K562 (cell line): ENCODE results near the gene P2RY6. TPM values are rescaled to one million over a fixed set of nuclear protein-coding genes. Genes with fewer than 3 reads are reported as not detected.

Source experiments
- ATAC-seq: fragments of 200-7000 bp; cut with Tn5 transposase; 3 replicates; pipeline ENCODE4 v1.9.1; 2020; ENCODE audit warnings: moderate library complexity
- BruUV-seq: library from RNA; stranded (reverse); fragments of 400-500 nt; replicated peaks from 2 replicates; lab custom pipeline; 2021; lab: Mats Ljungman, UMichigan
- CTCF ChIA-PET: fragments of 300-600 bp; formaldehyde crosslinking; extraction: SDS; loops from one replicate; lab custom pipeline; 2021; ENCODE audit warnings: low intra/inter-chr PET ratio; lab: Yijun Ruan, JAX
- POLR2A ChIA-PET: fragments of 300-600, 350-650 bp; sonication (Branson Sonifier 250); formaldehyde crosslinking; extraction: SDS; loops from one replicate; lab custom pipeline; 2021; ENCODE audit warnings: antibody characterized with exemption, inconsistent platforms; lab: Yijun Ruan, JAX
- DNase-seq, 4 experiments: peaks; one replicate each; pipeline versions ENCODE4 v3.0.0 to v3.0.0-alpha.2; 2011 to 2018; ENCODE audit warnings: low spot score in 3 of 4, mixed read lengths in 3 of 4; ENCODE audit errors: extremely low read depth in 1 of 4
- FAIRE-seq: peaks from 2 replicates; lab custom pipeline; 2011; peaks lifted over from hg19 to GRCh38; lab: Jason Lieb, UNC
- H2AFZ ChIP-seq: 2 replicates; pipeline ENCODE4 v1.6.0; 2011; ENCODE audit warnings: low read depth, low read length, control low read depth, inconsistent platforms
- H3K27ac ChIP-seq: fragments of 200-600 bp; 3 replicates; pipeline ENCODE4 v1.8.0; 2011; ENCODE audit warnings: low read depth, mild to moderate bottlenecking, control low read depth, inconsistent platforms, low read length, moderate library complexity, mixed read lengths; ENCODE audit errors: extremely low read depth
- H3K27me3 ChIP-seq, 2 experiments: fragments of 300-600 bp in 1 of 2; 2 replicates in 1 of 2; 3 replicates in 1 of 2; pipeline versions ENCODE4 v1.6.0 to v1.8.0; 2011; ENCODE audit warnings: inconsistent platforms in 2 of 2, low read length in 2 of 2, mild to moderate bottlenecking in 1 of 2, mixed read lengths in 1 of 2, moderate library complexity in 1 of 2; ENCODE audit not compliant: control insufficient read depth in 2 of 2, insufficient read depth in 2 of 2
- H3K36me3 ChIP-seq: fragments of 300-600 bp; 3 replicates; pipeline ENCODE4 v1.8.0; 2011; ENCODE audit warnings: mild to moderate bottlenecking, low read length, inconsistent platforms; ENCODE audit not compliant: control insufficient read depth, insufficient read depth
- H3K4me1 ChIP-seq, 2 experiments: fragments of 200-600 bp in 1 of 2; replicated peaks in 1 of 2; 2 replicates in 1 of 2; 3 replicates in 1 of 2; pipeline versions ENCODE4 v1.5.1 to v1.8.0; 2011; ENCODE audit warnings: inconsistent platforms in 2 of 2, low read length in 2 of 2, mild to moderate bottlenecking in 1 of 2, mixed read lengths in 1 of 2, moderate library complexity in 1 of 2; ENCODE audit not compliant: control insufficient read depth in 2 of 2, insufficient read depth in 2 of 2
- H3K4me2 ChIP-seq: 2 replicates; pipeline ENCODE4 v1.6.1; 2011; ENCODE audit warnings: low read length, control low read depth, inconsistent platforms, mixed read lengths; ENCODE audit not compliant: insufficient read depth
- H3K4me3 ChIP-seq: fragments of 200-600 bp; sonication (generic), shearing (Covaris generic); 2 replicates; pipeline ENCODE4 v1.5.1; 2016; ENCODE audit warnings: control low read depth, inconsistent platforms
- H3K79me2 ChIP-seq: fragments of 200-600 bp; 3 replicates; pipeline ENCODE4 v1.8.0; 2011; ENCODE audit warnings: low read length, inconsistent platforms; ENCODE audit not compliant: control insufficient read depth, insufficient read depth
- H3K9ac ChIP-seq, 2 experiments: 2 replicates each; pipeline versions ENCODE4 v1.6.0 to v1.6.1; 2011; ENCODE audit warnings: low read depth in 2 of 2, low read length in 2 of 2, control low read depth in 1 of 2, inconsistent platforms in 1 of 2, mild to moderate bottlenecking in 1 of 2, mixed read lengths in 1 of 2; ENCODE audit not compliant: insufficient read depth in 1 of 2
- H3K9me1 ChIP-seq: one replicate; pipeline ENCODE4 v1.6.0; 2011; ENCODE audit warnings: inconsistent platforms, mild to moderate bottlenecking, low read length, moderate library complexity; ENCODE audit not compliant: control insufficient read depth, insufficient read depth
- H3K9me3 ChIP-seq: replicated peaks from 2 replicates; pipeline ENCODE4 v1.5.1; 2011; ENCODE audit warnings: low read depth, low read length, inconsistent platforms; ENCODE audit not compliant: control insufficient read depth, insufficient read depth
- H4K20me1 ChIP-seq: replicated peaks from 2 replicates; pipeline ENCODE4 v1.6.1; 2011; ENCODE audit warnings: low read length, inconsistent platforms, mixed read lengths; ENCODE audit not compliant: control insufficient read depth, insufficient read depth
- HDAC3 ChIP-seq: fragments of 450-650 bp; IDR thresholded peaks from 2 replicates; pipeline ENCODE4 v1.6.1; 2018; ENCODE audit warnings: borderline replicate concordance, mild to moderate bottlenecking, moderate library complexity; ENCODE audit not compliant: partially characterized antibody
- HNRNPK ChIP-seq: fragments of 200-400 bp; formaldehyde crosslinking; IDR thresholded peaks from one replicate; pipeline ENCODE4 v1.6.1; 2018; ENCODE audit warnings: mild to moderate bottlenecking, low read depth, low read length; ENCODE audit not compliant: poor library complexity, severe bottlenecking
- NFATC3 ChIP-seq: fragments of 450-650 bp; IDR thresholded peaks from 2 replicates; pipeline ENCODE4 v1.6.1; 2017; ENCODE audit warnings: mild to moderate bottlenecking
- RBBP5 ChIP-seq: fragments of 200-600 bp; sonication (generic); IDR thresholded peaks from 2 replicates; pipeline ENCODE4 v1.6.1; 2012; ENCODE audit warnings: borderline replicate concordance, mild to moderate bottlenecking, low read length, control low read depth, inconsistent platforms; ENCODE audit not compliant: insufficient read depth, poor library complexity, severe bottlenecking
- SIX5 ChIP-seq, 2 experiments: IDR thresholded peaks; 2 replicates each; pipeline ENCODE4 v1.6.1; 2011; ENCODE audit warnings: low read length in 2 of 2, borderline replicate concordance in 1 of 2, low read depth in 1 of 2, mild to moderate bottlenecking in 1 of 2, moderate library complexity in 1 of 2; ENCODE audit not compliant: insufficient read depth in 1 of 2
- SMAD2 ChIP-seq: fragments of 150-350 bp; IDR thresholded peaks from 2 replicates; pipeline ENCODE4 v1.6.1; 2014; ENCODE audit warnings: low read depth, mild to moderate bottlenecking, low read length
- SPI1 ChIP-seq: IDR thresholded peaks from 2 replicates; pipeline ENCODE4 v1.6.1; 2011; ENCODE audit warnings: low read depth, low read length, control low read depth, borderline replicate concordance
- TBP ChIP-seq: optimal IDR thresholded peaks from 2 replicates; pipeline ENCODE3; 2011; ENCODE audit warnings: low read depth, low read length, improper control_type of control experiment
- ZNF707 ChIP-seq: fragments of 250-450 bp; sonication (Bioruptor Pico); conservative IDR thresholded peaks from 2 replicates; pipeline ENCODE4 v1.8.0; 2022; ENCODE audit warnings: inconsistent platforms, mild to moderate bottlenecking, moderate library complexity
- WGBS: fragments of 100-300 bp; shearing (Covaris generic); methylation state at CpG from one replicate; pipeline ENCODE4 v1.1.6; 2016; ENCODE audit warnings: low coverage, mixed read lengths; ENCODE audit not compliant: insufficient coverage; ENCODE audit errors: missing lambda C conversion rate; 5-methylcytosine and 5-hydroxymethylcytosine counted together
- in situ Hi-C: fragments of 300-500 bp; cut with MboI; formaldehyde crosslinking; loops from 4 replicates; pipeline ENCODE4 v1.15.0; 2018; ENCODE audit warnings: inconsistent platforms, mixed read lengths
- intact Hi-C: fragments of 100-400 bp; cut with micrococcal nuclease; formaldehyde crosslinking; loops from 2 replicates; pipeline ENCODE4 v1.14.2; 2022
- polyA plus RNA-seq, 8 experiments: library from polyadenylated mRNA; depleted of rRNA in 4 of 8; stranded (reverse) in 5 of 8; unstranded in 3 of 8; fragments of >200 nt; fragmentation: Nextera tagmentation in 2 of 8; fragmentation: Illumina TruSeq in 1 of 8; extraction: Ambion mirVana in 2 of 8; extraction: Trizol in 1 of 8; gene quantifications; 2 replicates each; pipeline versions ENCODE4 v1.2.1 to v1.2.3, GENCODE V29; 2011 to 2014; ENCODE audit warnings: inconsistent platforms in 1 of 8, missing spikeins in 1 of 8
- total RNA-seq, 7 experiments: library from RNA; depleted of rRNA in 6 of 7; stranded (reverse); fragments of >200 nt in 6 of 7; fragmentation: Illumina TruSeq in 2 of 7; extraction: Trizol in 2 of 7; gene quantifications; 2 replicates each; pipeline versions ENCODE4 v1.2.1 to v1.2.3, GENCODE V29; 2011 to 2021; ENCODE audit warnings: low replicate concordance in 1 of 7
- TF ChIP-seq, protein P1 (sequence below): fragments of 450-650 bp; formaldehyde crosslinking; IDR thresholded peaks from 2 replicates; pipeline ENCODE4 v1.4.0; 2022; ENCODE audit warnings: missing genetic modification characterization
- TF ChIP-seq, protein P2 (sequence below): IDR thresholded peaks from 2 replicates; pipeline ENCODE4 v1.6.1; 2011; ENCODE audit not compliant: insufficient read length; ENCODE audit errors: extremely low read depth

The P2RY6 gene
- total and polyA plus RNA-seq, 9 of the 15 experiments (the other 6 are each of a cell fraction or from before 2014, with no cell fraction given): not detected

DNA sequence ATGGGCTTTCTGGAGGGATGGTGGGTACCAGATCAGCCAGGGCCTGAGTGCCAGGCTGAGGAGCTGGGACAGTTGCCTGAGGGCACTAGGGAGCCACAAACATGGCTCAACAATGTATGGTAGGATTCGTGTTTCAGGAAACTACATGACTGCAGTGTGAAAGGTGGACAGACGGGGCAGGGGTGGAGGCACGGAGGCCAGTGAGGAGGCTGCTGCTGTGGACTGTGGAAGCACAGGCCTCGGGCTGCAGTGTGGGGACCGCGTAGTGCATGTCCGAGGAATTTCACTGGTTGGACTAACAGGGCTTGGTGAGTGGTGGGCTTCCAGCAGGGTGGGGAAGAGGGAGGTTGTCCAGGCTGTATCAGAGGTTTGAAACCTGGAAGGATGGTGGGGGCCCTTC is 46.3 kb upstream of the P2RY6 start:
- Histone ChIP-seq H3K9me1 (peaks cover 5% of the 10 kb centered on the region), H3K79me2 (no peaks in the 10 kb centered on the region), H3K36me3 (no peaks in the 10 kb centered on the region), H4K20me1 (peaks cover 4% of the 10 kb centered on the region; the same call in 1 of the 2 replicates), H2AFZ (no peak overlapping the region), H3K27me3 (peaks cover 2 to 53% of the 10 kb centered on the region in 2 experiments; a peak in 4 of 5 replicates), H3K4me3 (no peak overlapping the region), H3K4me2 (no peak overlapping the region), H3K27ac (no peak overlapping the region), H3K9me3 (no peaks in the 10 kb centered on the region), H3K9ac (no peak overlapping the region), H3K4me1 (no peaks in the 10 kb centered on the region; a peak in 1 of 5 replicates)
- in situ Hi-C loops: no loop called here
- 8% methylated on average over 7 of the region's 7 CpGs for WGBS
- CTCF ChIA-PET: no interaction called here
- no peak for FAIRE-seq
- no TSS peak for BruUV-seq
- POLR2A ChIA-PET: interaction anchor here (0.5 to 0.8 kb wide), 2 partner anchors 11 to 64 kb away, joined by 3 to 4 read pairs; no protein-coding TSS in a partner anchor
- TF ChIP-seq, protein P1, sequence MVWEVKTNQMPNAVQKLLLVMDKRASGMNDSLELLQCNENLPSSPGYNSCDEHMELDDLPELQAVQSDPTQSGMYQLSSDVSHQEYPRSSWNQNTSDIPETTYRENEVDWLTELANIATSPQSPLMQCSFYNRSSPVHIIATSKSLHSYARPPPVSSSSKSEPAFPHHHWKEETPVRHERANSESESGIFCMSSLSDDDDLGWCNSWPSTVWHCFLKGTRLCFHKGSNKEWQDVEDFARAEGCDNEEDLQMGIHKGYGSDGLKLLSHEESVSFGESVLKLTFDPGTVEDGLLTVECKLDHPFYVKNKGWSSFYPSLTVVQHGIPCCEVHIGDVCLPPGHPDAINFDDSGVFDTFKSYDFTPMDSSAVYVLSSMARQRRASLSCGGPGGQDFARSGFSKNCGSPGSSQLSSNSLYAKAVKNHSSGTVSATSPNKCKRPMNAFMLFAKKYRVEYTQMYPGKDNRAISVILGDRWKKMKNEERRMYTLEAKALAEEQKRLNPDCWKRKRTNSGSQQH (CRISPR knock-in tag): no peak
- TF ChIP-seq TBP: no peak
- TF ChIP-seq SPI1: no peak
- TF ChIP-seq SIX5 (IDR thresholded peaks at IDR 0.05; ENCODE audit: borderline replicate concordance in 1 of 2, insufficient read depth in 1 of 2, low read depth in 1 of 2, low read length in 2 of 2): no peak
- TF ChIP-seq HNRNPK: no peak
- TF ChIP-seq ZNF707 (CRISPR knock-in tag): no peak
- no peak for TF ChIP-seq NFATC3
- TF ChIP-seq, protein P2, sequence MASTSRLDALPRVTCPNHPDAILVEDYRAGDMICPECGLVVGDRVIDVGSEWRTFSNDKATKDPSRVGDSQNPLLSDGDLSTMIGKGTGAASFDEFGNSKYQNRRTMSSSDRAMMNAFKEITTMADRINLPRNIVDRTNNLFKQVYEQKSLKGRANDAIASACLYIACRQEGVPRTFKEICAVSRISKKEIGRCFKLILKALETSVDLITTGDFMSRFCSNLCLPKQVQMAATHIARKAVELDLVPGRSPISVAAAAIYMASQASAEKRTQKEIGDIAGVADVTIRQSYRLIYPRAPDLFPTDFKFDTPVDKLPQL: no peak
- TF ChIP-seq HDAC3: no peak
- no peak for TF ChIP-seq RBBP5
- no peak for TF ChIP-seq SMAD2
- no peak for DNase-seq
- intact Hi-C loops: no loop called here
- no peak for ATAC-seq
